ENCODE measurements around the gene NTM. TPM values are rescaled to one million over a fixed set of nuclear protein-coding genes. Genes with fewer than 3 reads are reported as not detected.

The NTM gene
- total RNA-seq, 2 donors from 2014 or later = 19.1 to 44.7 TPM

DNA sequence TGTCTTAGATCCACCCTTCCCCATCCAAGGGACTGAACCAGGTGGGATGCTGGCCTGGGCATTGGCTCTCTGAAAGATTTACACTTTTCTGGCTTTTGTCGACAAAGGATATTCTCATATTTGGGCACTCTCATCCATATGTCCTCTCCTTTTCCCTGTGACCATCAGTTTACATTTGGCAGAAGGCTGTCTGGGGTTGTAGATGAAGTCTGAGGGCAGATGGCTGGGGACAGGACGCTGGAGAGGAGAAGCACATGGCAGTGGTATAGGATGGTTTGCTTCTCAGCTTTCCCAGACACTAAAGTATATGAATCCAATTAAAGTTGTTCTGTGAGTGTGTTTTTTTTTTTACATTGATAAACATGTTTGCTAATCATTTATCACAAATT, 757.5 kb downstream of the NTM start:
- H3K27ac ChIP-seq = no peak overlapping the region

DNA sequence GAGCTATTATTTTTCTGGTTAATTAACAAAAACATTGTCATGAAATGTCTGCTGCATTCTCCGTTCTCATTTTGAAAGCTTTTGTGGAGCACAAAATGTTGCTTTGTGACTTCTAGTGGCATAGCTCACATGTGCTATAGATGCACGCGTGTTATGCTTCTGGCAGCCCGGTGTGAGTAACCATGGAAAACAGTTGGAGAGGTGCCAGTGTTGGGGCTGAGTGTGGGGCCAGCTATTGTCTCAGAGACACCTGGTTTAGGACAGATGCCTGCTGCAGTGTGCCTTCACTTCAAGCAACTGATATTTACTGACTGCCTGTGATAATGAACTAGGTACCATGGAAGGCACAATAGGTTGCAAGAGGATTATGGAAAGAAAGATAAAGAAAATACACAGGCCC, 760.6 kb downstream of the NTM start:
- TF ChIP-seq, protein P1, sequence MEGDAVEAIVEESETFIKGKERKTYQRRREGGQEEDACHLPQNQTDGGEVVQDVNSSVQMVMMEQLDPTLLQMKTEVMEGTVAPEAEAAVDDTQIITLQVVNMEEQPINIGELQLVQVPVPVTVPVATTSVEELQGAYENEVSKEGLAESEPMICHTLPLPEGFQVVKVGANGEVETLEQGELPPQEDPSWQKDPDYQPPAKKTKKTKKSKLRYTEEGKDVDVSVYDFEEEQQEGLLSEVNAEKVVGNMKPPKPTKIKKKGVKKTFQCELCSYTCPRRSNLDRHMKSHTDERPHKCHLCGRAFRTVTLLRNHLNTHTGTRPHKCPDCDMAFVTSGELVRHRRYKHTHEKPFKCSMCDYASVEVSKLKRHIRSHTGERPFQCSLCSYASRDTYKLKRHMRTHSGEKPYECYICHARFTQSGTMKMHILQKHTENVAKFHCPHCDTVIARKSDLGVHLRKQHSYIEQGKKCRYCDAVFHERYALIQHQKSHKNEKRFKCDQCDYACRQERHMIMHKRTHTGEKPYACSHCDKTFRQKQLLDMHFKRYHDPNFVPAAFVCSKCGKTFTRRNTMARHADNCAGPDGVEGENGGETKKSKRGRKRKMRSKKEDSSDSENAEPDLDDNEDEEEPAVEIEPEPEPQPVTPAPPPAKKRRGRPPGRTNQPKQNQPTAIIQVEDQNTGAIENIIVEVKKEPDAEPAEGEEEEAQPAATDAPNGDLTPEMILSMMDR (IDR thresholded peaks at IDR 0.05) = no peak
- H3K27me3 ChIP-seq = no peaks in the 10 kb centered on the region

More for the DNA sequence above, 757.5 kb downstream of the NTM start:
- H3K27me3 ChIP-seq = no peaks in the 10 kb centered on the region
- TF ChIP-seq, protein P1 (IDR thresholded peaks at IDR 0.05) = no peak
- H3K4me1 ChIP-seq = peaks cover 0 to 24% of the 10 kb centered on the region in 2 donors
- no peak for DNase-seq (ENCODE audit: low spot score)
- H3K9me3 ChIP-seq = no peaks in the 10 kb centered on the region
- H3K4me3 ChIP-seq = no peak overlapping the region
- no peaks in the 10 kb centered on the region for H3K36me3 ChIP-seq

GRCh38 chr11:132131961-132132360, 761.5 kb downstream of the NTM start:
- peaks cover 0 to 10% of the 10 kb centered on the region in 2 donors for H3K4me1 ChIP-seq
- no peak for DNase-seq (ENCODE audit: low spot score)
- H3K27ac ChIP-seq = no peak overlapping the region
- H3K9me3 ChIP-seq = no peaks in the 10 kb centered on the region
- TF ChIP-seq, protein P1 (IDR thresholded peaks at IDR 0.05) = no peak
- H3K4me3 ChIP-seq = no peak overlapping the region
- H3K36me3 ChIP-seq = no peaks in the 10 kb centered on the region
- H3K27me3 ChIP-seq = no peaks in the 10 kb centered on the region

More for the DNA sequence above, 760.6 kb downstream of the NTM start:
- Histone ChIP-seq H3K27ac (no peak overlapping the region), H3K4me3 (no peak overlapping the region), H3K36me3 (no peaks in the 10 kb centered on the region), H3K9me3 (no peaks in the 10 kb centered on the region), H3K4me1 (peaks cover 0 to 19% of the 10 kb centered on the region in 2 donors)
- DNase-seq (ENCODE audit: low spot score) = no peak

GRCh38 chr11:132134322-132134721, 763.9 kb downstream of the NTM start:
- H3K36me3 ChIP-seq = no peaks in the 10 kb centered on the region
- no peak overlapping the region for H3K27ac ChIP-seq
- no peaks in the 10 kb centered on the region for H3K9me3 ChIP-seq
- no peak for DNase-seq (ENCODE audit: low spot score)
- no peaks in the 10 kb centered on the region for H3K27me3 ChIP-seq
- TF ChIP-seq, protein P1 (IDR thresholded peaks at IDR 0.05) = no peak
- H3K4me1 ChIP-seq = no peaks in the 10 kb centered on the region
- H3K4me3 ChIP-seq = no peak overlapping the region

DNA sequence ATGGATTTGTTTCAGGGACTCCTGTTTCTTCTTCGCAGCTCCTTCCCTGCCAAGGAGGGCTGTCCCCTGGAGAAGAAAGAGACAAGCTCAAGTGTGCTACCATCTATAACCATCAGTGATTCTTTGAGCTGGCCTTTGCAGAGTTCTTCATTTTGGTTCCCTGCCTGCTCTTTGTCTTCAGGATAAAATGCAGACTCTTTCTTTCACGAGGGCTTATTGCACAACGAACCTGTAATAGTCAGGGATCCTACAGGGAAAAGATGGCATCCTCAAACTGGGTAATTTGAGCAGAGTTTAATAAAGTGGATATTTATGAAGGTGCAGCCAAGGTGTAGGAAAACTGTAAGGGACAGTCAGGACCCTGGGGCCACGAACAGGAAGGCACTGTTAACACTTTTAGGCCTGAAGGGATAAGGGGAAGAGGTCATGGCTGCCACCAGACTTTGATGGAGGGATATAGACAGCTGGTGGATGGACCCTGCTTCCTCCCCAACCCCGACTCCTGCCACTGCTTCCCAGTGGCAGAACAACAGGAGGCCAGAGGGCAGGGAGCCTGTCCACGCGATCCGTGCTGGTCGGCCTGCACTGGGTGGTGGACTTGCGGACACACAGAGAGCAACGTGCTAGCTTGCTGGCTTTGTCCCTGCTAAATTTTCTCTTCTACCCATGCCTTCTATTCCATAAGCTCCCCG, 767.0 kb downstream of the NTM start:
- no peaks in the 10 kb centered on the region for H3K27me3 ChIP-seq
- DNase-seq (ENCODE audit: low spot score) = no peak
- TF ChIP-seq, protein P1 (IDR thresholded peaks at IDR 0.05) = no peak
- H3K27ac ChIP-seq = no peak overlapping the region
- H3K4me3 ChIP-seq = no peak overlapping the region
- no peaks in the 10 kb centered on the region for H3K4me1 ChIP-seq
- no peaks in the 10 kb centered on the region for H3K9me3 ChIP-seq
- no peaks in the 10 kb centered on the region for H3K36me3 ChIP-seq

- TF ChIP-seq, protein P1 (IDR thresholded peaks at IDR 0.05) = no peak
- Histone ChIP-seq H3K9me3 (no peaks in the 10 kb centered on the region), H3K27ac (no peak overlapping the region), H3K4me1 (no peaks in the 10 kb centered on the region), H3K36me3 (no peaks in the 10 kb centered on the region), H3K27me3 (no peaks in the 10 kb centered on the region), H3K4me3 (no peak overlapping the region)
- no peak for DNase-seq (ENCODE audit: low spot score)
Observed at GRCh38 chr11:132137981-132138313, 767.5 kb downstream of the NTM start.
